Fibroblast of lung (primary cell): ENCODE data around the gene CHST1. TPM values are rescaled to one million over a fixed set of nuclear protein-coding genes. Genes with fewer than 3 reads are reported as not detected.

Experiments used
- DNase-seq, 2 donors: peaks; one replicate each; pipeline versions ENCODE4 v3.0.0 to v3.0.0-alpha.2; 2010; ENCODE audit warnings: low read depth in 2 of 2
- H2AFZ ChIP-seq: 2 replicates; pipeline ENCODE4 v1.5.1; 2012; ENCODE audit warnings: low read length, control low read depth, inconsistent platforms
- H3K27ac ChIP-seq: 2 replicates; pipeline ENCODE4 v1.5.1; 2011; ENCODE audit warnings: low read length, control low read depth; ENCODE audit not compliant: insufficient read depth
- H3K27me3 ChIP-seq: 2 replicates; pipeline ENCODE4 v1.5.1; 2011; ENCODE audit warnings: mild to moderate bottlenecking, low read length; ENCODE audit not compliant: control insufficient read depth, insufficient read depth
- H3K36me3 ChIP-seq: 2 replicates; pipeline ENCODE4 v1.5.1; 2011; ENCODE audit warnings: low read length; ENCODE audit not compliant: control insufficient read depth, insufficient read depth
- H3K4me1 ChIP-seq: 2 replicates; pipeline ENCODE4 v1.5.1; 2011; ENCODE audit warnings: low read length; ENCODE audit not compliant: control insufficient read depth, insufficient read depth; ENCODE audit errors: extremely low read depth
- H3K4me2 ChIP-seq: 2 replicates; pipeline ENCODE4 v1.5.1; 2011; ENCODE audit warnings: low read length, control low read depth; ENCODE audit not compliant: insufficient read depth; ENCODE audit errors: extremely low read depth
- H3K4me3 ChIP-seq, 4 experiments: fragments of 200-600 bp in 1 of 4; sonication (generic) in 1 of 4; replicated peaks in 1 of 4; 2 replicates each; pipeline ENCODE4 v1.5.1; 2011 to 2016; ENCODE audit warnings: low read length in 4 of 4, low read depth in 3 of 4, mild to moderate bottlenecking in 3 of 4, control low read depth in 2 of 4, inconsistent platforms in 1 of 4, mixed read lengths in 1 of 4; ENCODE audit not compliant: insufficient read depth in 1 of 4; ENCODE audit errors: control extremely low read depth in 1 of 4
- H3K79me2 ChIP-seq: 2 replicates; pipeline ENCODE4 v1.5.1; 2012; ENCODE audit warnings: mild to moderate bottlenecking, low read length, inconsistent platforms; ENCODE audit not compliant: control insufficient read depth, insufficient read depth
- H3K9ac ChIP-seq: 2 replicates; pipeline ENCODE4 v1.5.1; 2011; ENCODE audit warnings: mild to moderate bottlenecking, low read length, control low read depth; ENCODE audit not compliant: insufficient read depth
- H3K9me3 ChIP-seq: 2 replicates; pipeline ENCODE4 v1.5.1; 2012; ENCODE audit warnings: low read depth, low read length; ENCODE audit not compliant: control insufficient read depth, insufficient read depth
- H4K20me1 ChIP-seq: 2 replicates; pipeline ENCODE4 v1.5.1; 2011; ENCODE audit warnings: low read length; ENCODE audit not compliant: control insufficient read depth, insufficient read depth; ENCODE audit errors: extremely low read depth
- CTCF ChIP-seq, 2 donors: IDR thresholded peaks in 1 of 2; conservative IDR thresholded peaks in 1 of 2; 1 replicate in 1 of 2; 2 replicates in 1 of 2; pipeline ENCODE4 v1.5.1; 2011 to 2012; ENCODE audit warnings: low read length in 2 of 2, control low read depth in 1 of 2, inconsistent platforms in 1 of 2, low read depth in 1 of 2, mild to moderate bottlenecking in 1 of 2
- EZH2 ChIP-seq: IDR thresholded peaks from 2 replicates; pipeline ENCODE4 v1.5.1; 2012; ENCODE audit warnings: low read length, control low read depth, mild to moderate bottlenecking; ENCODE audit errors: missing control alignments
- polyA plus RNA-seq, 2 donors: library from polyadenylated mRNA; depleted of rRNA in 1 of 2; stranded (reverse) in 1 of 2; unstranded in 1 of 2; fragments of >200 nt; gene quantifications; 2 replicates each; pipeline ENCODE4 v1.2.1, GENCODE V29; 2011 to 2012; ENCODE audit warnings: missing spikeins in 1 of 2
- total RNA-seq: library from RNA; depleted of rRNA; stranded (reverse); fragments of >200 nt; gene quantifications from 2 replicates; pipeline ENCODE4 v1.2.1, GENCODE V29; 2014

CHST1 gene
- total and polyA plus RNA-seq, 2 donors (not counting 1 experiment from before 2014, with no cell fraction given), result under 0.01 to 0.17 TPM

GRCh38 chr11:45614196-45614828, 51.1 kb downstream of the CHST1 start:
- no peak overlapping the region for H3K4me2 ChIP-seq
- no peak overlapping the region for H2AFZ ChIP-seq
- H4K20me1 ChIP-seq, result no peaks in the 10 kb centered on the region
- no peaks in the 10 kb centered on the region for H3K79me2 ChIP-seq
- no peaks in the 10 kb centered on the region for H3K4me1 ChIP-seq
- no peak for TF ChIP-seq EZH2
- no peak for TF ChIP-seq CTCF (conservative IDR thresholded peaks at IDR 0.05 in 1 of 2, IDR thresholded peaks at IDR 0.05 in 1 of 2; ENCODE audit: low read depth in 1 of 2, low read length in 2 of 2)
- DNase-seq, result no peak
- no peaks in the 10 kb centered on the region for H3K9me3 ChIP-seq
- no peak overlapping the region for H3K27ac ChIP-seq
- H3K36me3 ChIP-seq, result no peaks in the 10 kb centered on the region
- no peaks in the 10 kb centered on the region for H3K27me3 ChIP-seq
- no peak overlapping the region for H3K4me3 ChIP-seq
- H3K9ac ChIP-seq, result no peak overlapping the region

- Histone ChIP-seq H3K27ac (no peak overlapping the region), H3K9me3 (no peaks in the 10 kb centered on the region), H3K4me2 (no peak overlapping the region), H2AFZ (no peak overlapping the region), H3K27me3 (no peaks in the 10 kb centered on the region), H3K4me1 (no peaks in the 10 kb centered on the region), H3K9ac (no peak overlapping the region), H3K79me2 (no peaks in the 10 kb centered on the region), H3K4me3 (no peak overlapping the region), H4K20me1 (no peaks in the 10 kb centered on the region), H3K36me3 (no peaks in the 10 kb centered on the region)
- TF ChIP-seq EZH2 (no peak), CTCF (conservative IDR thresholded peaks at IDR 0.05 in 1 of 2, IDR thresholded peaks at IDR 0.05 in 1 of 2; ENCODE audit: low read depth in 1 of 2, low read length in 2 of 2) (no peak)
- no peak for DNase-seq
These were observed 54.8 kb downstream of the CHST1 start for GRCh38 chr11:45610627-45611026.

- Histone ChIP-seq H3K36me3 (no peaks in the 10 kb centered on the region), H3K27me3 (no peaks in the 10 kb centered on the region), H3K4me1 (no peaks in the 10 kb centered on the region), H3K4me2 (no peak overlapping the region), H2AFZ (no peak overlapping the region), H3K9ac (no peak overlapping the region), H3K9me3 (no peaks in the 10 kb centered on the region), H4K20me1 (no peaks in the 10 kb centered on the region), H3K79me2 (no peaks in the 10 kb centered on the region), H3K27ac (no peak overlapping the region), H3K4me3 (no peak overlapping the region)
- no peak for DNase-seq
- no peak for TF ChIP-seq CTCF (conservative IDR thresholded peaks at IDR 0.05 in 1 of 2, IDR thresholded peaks at IDR 0.05 in 1 of 2; ENCODE audit: low read depth in 1 of 2, low read length in 2 of 2)
- TF ChIP-seq EZH2, result no peak
These were observed 55.5 kb downstream of the CHST1 start for GRCh38 chr11:45609902-45610301.
